GM13977 (cell line): ENCODE data around the gene IGSF3.

Experiments used
- DNase-seq: peaks from one replicate; pipeline ENCODE4 v3.0.0; 2012; ENCODE audit warnings: low spot score
- in situ Hi-C: fragments of 300-500 bp; cut with MboI; formaldehyde crosslinking; loops from one replicate; pipeline ENCODE4 v1.12.0; 2022; ENCODE audit warnings: low sequenced_read_pairs, low pct_unique_long_range_greater_than_20kb, mixed read lengths, inconsistent platforms; ENCODE audit not compliant: unreplicated experiment
- TF ChIP-seq, protein P1 (sequence below): IDR thresholded peaks from 2 replicates; pipeline ENCODE4 v1.5.1; 2012; ENCODE audit warnings: mild to moderate bottlenecking, control low read depth; ENCODE audit not compliant: insufficient read depth; ENCODE audit errors: extremely low read depth, missing control alignments

Gene IGSF3

DNA sequence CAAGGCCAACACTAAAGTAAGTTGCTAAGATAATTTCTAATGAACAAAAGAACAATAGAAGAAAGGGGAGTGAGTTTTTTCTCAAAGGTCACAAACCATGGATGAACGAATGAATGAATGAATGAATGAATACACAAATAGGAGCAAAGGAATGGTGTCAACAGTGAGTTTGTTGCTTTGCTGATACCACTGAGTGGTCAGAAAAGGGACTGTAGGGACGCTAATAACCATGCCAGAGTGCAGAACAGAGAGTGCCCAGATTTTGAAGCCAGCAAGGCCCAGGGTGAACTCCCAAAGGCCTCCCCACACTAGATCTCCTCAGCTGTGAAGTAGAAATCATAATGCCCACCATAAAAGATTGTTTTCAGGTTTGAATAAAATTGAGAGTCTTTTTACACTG is 112.6 kb downstream of the IGSF3 start:
- no peak for DNase-seq
- in situ Hi-C loops: loop anchor here (25.0 kb wide), 1 partner anchor 507 kb away; the partner anchor contains the start of gene TTF2
- TF ChIP-seq, protein P1, sequence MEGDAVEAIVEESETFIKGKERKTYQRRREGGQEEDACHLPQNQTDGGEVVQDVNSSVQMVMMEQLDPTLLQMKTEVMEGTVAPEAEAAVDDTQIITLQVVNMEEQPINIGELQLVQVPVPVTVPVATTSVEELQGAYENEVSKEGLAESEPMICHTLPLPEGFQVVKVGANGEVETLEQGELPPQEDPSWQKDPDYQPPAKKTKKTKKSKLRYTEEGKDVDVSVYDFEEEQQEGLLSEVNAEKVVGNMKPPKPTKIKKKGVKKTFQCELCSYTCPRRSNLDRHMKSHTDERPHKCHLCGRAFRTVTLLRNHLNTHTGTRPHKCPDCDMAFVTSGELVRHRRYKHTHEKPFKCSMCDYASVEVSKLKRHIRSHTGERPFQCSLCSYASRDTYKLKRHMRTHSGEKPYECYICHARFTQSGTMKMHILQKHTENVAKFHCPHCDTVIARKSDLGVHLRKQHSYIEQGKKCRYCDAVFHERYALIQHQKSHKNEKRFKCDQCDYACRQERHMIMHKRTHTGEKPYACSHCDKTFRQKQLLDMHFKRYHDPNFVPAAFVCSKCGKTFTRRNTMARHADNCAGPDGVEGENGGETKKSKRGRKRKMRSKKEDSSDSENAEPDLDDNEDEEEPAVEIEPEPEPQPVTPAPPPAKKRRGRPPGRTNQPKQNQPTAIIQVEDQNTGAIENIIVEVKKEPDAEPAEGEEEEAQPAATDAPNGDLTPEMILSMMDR: no peak

DNA sequence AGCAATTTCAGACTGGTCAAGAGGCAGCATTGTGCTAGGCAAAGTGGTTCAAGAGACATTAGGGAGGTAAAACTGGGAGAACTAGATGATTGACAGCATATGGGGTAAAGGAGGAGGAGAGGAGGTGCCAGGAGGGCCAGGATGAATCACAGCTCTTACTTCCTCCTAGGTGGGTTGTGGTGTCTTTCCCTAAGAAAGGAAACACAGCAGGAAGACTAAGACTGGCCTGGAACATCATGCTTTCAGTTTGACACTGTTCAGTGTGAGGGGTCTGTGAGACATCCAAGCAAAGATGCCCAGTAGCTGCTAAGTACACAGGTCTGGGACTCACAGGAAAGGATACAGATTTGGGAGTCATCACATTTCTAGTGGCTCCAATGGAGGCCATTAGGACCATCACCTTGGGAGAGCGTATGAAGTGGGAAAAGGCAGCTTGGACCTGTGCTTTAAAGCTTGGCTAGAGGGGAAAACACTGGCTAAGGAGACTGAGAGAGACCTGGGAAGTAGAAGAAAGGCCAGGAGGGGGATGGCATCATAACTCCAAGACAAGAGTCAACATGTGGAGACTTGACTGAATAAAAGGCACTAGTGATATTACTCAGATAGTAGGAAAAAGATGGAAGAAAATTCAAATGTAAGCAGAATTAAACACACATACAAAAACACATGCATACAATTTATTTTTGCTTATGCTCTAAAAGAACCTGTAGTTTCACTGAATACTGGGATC is 114.0 kb downstream of the IGSF3 start:
- in situ Hi-C loops: loop anchor here (25.0 kb wide), 1 partner anchor 509 kb away; the partner anchor contains the start of gene TTF2
- DNase-seq: no peak

DNA sequence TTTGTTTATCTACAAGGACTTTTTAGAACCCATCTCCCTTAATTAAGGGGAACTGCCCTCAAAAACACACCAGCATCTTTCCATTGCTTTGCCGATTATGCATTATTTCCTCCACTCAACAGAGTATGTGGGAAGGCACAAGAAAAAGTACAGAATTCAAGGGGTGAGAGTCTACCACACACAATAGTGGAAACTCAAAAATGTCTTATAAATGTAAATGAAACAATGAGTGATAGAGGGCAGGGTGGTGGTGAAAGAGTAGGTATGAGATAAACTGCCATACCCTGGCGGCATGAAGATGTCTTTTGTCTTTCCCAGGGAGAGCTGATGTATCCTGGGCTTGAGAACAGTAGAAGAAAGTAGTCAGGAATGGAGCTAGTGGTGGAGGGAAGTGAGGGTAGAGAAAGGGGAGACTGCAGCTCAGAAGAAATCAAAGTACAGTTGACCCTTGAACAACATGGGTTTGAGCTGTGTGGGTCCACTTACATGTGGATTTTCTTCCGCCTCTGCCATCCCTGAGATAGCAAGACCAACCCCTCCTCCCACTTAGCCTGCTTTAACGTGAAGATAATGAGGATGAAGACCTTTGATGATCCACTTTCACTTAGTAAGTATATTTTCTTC is 121.1 kb downstream of the IGSF3 start:
- TF ChIP-seq, protein P1: no peak
- in situ Hi-C loops: no loop called here
- DNase-seq: no peak

More for the DNA sequence above, 114.0 kb downstream of the IGSF3 start:
- TF ChIP-seq, protein P1: no peak

DNA sequence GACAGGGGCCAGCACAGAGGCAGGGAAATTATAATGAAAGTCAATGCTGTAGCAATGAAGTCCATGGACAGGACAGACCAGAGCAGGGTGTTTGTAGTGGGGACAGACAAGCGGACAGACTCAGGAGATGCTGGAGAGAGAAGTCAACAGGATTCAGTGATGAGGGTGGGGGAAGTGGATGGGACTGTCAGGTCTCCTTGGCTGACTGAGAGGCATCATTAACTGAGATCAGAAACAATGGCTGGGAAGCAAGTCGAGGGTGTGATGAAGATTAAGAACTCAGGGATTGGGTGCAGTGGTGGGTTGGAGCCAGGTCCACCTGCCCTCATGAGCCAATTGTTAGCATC is 122.2 kb downstream of the IGSF3 start:
- DNase-seq: no peak
- TF ChIP-seq, protein P1: no peak
- in situ Hi-C loops: no loop called here

DNA sequence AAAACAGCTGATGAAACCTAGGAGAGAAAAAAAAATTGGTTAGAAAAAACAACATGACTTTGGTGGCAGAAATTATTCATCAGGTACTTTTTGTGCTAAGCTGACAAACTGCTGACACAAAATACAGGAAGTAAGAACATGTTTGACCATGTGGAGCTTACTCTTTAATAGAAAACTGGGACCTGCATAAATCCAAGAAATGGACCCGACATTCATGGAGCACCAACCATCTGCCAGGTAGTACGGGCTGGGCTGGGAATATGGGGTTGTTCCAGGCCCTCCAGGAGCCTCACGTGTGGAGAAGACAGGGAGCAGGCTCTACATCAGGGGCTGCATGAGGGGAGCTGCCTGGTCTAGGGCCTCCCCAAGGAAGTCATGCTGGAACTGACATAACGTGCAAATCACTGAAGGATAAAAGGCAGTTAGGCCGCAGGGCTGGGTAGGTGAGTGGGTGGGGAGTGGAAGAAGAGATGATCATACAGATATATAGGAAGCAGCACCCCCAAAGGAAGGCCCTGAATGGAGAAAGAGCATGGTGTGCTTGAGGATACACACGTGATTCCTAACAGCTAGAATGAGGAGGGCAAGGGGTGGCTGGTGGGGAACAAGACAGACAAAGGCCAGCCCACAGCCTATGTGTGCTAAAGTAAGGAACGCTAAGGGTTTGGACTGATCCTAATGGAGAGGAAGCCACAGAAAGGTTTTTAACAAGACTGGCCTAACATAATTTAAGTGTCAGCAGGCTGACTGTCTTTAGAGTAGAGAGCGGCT is 122.8 kb downstream of the IGSF3 start:
- in situ Hi-C loops: no loop called here
- no peak for DNase-seq
- TF ChIP-seq, protein P1: no peak

DNA sequence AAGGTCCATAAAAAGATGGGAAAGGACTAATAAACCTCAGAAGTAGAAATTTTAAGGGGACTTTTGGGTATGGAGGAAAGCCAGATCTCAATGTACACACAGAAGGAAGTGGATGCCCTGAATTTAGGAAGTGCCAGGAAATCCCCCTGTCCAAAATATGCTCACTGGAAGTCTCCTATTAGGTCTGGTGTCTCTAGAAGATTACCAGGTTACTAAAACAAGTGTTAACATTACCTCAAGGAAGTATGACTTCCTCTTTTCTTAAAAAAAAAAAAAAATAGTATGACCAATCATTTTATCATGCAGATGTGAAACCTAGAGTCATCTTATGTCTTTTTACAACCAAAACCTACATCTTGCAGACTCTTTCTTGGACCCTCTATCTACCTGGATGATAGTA is 127.4 kb downstream of the IGSF3 start:
- TF ChIP-seq, protein P1: no peak
- in situ Hi-C loops: no loop called here
- peak; percentile 56 for DNase-seq
